HG03060 (cell line): ENCODE results near the gene OTOG.

Experiments
- ATAC-seq: cut with Tn5 transposase; IDR thresholded peaks from one replicate; pipeline ENCODE4 v1.9.1; 2021; ENCODE audit warnings: low read depth, moderate number of reproducible peaks; ENCODE audit not compliant: unreplicated experiment

Gene OTOG

GRCh38 chr11:17602105-17603001, 55.3 kb downstream of the OTOG start:
- ATAC-seq = no peak

- no peak for ATAC-seq
These were observed 56.2 kb downstream of the OTOG start for GRCh38 chr11:17603056-17603825.

- no peak for ATAC-seq
These were observed 57.3 kb downstream of the OTOG start for GRCh38 chr11:17604201-17604914.

- no peak for ATAC-seq
These were observed 57.8 kb downstream of the OTOG start for GRCh38 chr11:17604915-17605233.

- ATAC-seq = no peak
These were observed 58.6 kb downstream of the OTOG start for GRCh38 chr11:17605651-17606122.

- no peak for ATAC-seq
These were observed 59.4 kb downstream of the OTOG start for GRCh38 chr11:17606233-17607082.

GRCh38 chr11:17607083-17607429, 60.0 kb downstream of the OTOG start:
- ATAC-seq = no peak

GRCh38 chr11:17607591-17608570, 60.8 kb downstream of the OTOG start:
- ATAC-seq = no peak

- ATAC-seq = no peak
These were observed 61.8 kb downstream of the OTOG start for GRCh38 chr11:17608821-17609220.

- no peak for ATAC-seq
These were observed 62.4 kb downstream of the OTOG start for GRCh38 chr11:17609291-17610084.

GRCh38 chr11:17610085-17610894, 63.2 kb downstream of the OTOG start:
- ATAC-seq = no peak

- ATAC-seq = no peak
These were observed 64.0 kb downstream of the OTOG start for GRCh38 chr11:17611049-17611448.

GRCh38 chr11:17611503-17612220, 64.6 kb downstream of the OTOG start:
- no peak for ATAC-seq

- no peak for ATAC-seq
These were observed 65.4 kb downstream of the OTOG start for GRCh38 chr11:17612221-17613188.

- no peak for ATAC-seq
These were observed 66.4 kb downstream of the OTOG start for GRCh38 chr11:17613428-17613962.
